ENCODE results near the gene NEK2.
"Not testable (repeated sequence)": the region's sequence is repeated elsewhere in the genome, so short reads cannot be mapped to it uniquely, and the experiment has no call there.

The NEK2 gene

DNA sequence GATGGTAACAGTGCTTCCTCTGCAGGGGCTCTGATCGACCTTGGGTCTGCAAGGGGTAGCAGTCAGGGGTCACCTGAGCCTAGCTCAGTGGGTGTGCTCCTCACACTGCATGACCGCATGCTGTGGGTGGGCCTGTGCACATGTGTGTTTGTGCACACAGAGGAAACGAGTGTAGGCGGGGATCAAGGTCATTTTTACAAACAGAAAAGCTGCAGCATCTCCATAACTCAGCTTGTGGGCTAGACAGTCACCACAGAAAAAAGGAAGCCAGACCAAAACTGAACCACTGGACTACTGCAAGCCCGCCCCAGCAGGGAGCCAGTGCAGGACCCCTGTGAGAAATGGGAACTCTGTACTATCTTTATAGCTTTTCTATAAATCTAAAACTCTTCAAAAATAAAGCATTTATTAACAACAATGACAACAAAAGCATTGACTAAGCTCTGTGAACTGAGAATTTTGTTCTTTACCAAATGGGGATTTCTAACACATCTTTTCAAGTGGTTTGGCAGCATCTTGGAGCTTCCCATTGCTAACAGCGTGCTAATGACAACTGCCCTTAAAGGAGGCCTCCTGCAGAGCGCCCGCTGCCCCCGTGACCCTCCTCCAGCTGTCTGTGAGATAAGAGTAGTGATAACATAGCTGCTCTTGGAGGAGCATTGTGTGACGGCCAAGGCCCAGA is 19.9 kb upstream of the NEK2 start:
- no peak for DNase-seq (ENCODE audit: low spot score)

DNA sequence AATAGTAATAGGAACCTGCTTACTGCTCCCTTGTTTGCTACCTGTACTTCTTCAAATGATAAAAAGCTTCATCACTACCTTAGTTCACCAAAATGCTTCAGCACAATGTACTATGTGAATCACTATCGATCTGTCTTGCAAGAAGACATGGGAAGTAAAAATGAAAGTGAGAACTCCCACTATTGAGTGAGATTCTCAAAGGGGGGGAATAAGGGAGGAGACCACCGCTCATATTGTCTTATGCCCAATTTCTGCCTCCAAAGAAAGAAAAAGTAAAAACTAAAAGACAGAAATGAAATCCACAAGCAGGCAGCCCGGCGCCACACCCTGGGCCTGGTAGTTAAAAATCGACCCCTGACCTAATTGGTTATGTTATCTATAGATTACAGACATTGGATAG is 18.5 kb upstream of the NEK2 start:
- DNase-seq (ENCODE audit: low spot score), result not testable (repeated sequence)

DNA sequence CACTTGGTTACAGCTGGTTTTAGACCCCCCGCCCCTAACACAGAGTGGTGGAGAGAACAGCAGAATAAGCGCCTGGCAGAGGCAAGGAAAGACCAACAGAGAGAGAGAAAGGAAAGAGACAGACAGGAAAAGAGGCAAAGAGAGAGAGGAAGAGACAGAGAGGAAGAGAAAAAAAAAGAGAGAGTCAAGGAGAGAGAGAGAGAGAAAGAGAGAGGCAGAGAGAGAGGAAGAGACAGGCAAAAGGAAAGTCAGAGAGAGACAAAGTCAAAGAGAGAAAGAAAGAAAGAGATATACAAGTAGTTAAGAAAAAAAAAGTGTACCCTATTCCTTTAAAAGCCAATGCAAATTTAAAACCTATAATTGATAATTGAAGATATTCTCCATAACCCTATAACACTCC is 13.0 kb upstream of the NEK2 start:
- no peak for DNase-seq (ENCODE audit: low spot score)

DNA sequence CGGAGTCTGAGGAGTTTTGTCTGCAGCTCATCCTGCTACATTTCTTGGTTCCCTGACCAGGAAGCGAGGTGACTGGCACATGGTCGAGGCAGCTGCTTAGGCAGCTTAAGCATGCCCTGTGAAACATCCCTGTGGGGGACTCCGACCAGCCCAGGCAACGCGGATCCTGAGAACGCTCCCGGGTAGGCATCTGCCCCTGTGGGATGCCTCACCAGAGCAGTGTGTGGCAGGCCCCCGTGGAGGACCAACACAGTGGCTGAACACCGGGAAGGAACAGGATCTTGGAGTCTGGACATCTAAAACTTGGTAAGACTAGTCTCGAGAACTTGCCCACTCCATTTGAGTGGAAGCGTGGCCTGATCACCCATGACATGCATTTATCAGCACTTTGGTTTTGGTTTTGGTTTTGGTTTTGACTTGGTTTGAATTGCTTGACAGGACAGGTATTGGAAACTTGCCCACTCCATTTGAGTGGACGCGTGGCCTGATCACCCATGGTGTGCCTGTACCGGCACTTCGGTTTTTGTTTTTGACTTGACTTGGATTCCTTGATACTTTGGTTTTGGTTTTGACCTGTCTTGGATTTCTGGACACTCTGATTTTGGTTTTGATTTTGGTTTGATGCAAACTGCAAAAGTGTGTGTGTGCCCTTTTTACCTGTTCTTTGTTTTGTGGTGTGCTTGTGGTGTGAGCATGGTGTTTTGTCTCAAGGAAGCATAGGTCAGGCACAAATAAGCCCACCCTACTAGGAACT is 12.2 kb upstream of the NEK2 start:
- DNase-seq (ENCODE audit: low spot score), result no peak

DNA sequence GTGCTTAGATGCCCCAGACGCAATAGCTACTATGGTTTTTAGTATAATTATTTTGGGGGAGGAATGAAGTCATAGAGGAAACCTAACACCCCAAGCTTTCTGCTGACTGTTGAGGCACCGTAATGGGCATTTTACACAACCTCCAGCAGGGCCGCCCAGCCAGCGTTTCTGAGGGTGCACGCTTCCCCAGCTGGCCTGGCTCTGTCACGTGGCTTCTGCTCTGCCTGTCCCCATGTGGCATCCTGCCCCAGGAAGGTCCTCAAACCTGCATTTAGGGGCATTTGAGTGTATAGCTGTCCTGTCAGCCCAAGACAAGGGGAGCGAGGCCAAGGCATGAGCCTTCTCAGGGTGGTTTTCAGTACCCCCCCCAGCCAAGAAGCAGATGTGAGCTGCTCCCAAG is 10.4 kb upstream of the NEK2 start:
- DNase-seq (ENCODE audit: low spot score), result no peak

DNA sequence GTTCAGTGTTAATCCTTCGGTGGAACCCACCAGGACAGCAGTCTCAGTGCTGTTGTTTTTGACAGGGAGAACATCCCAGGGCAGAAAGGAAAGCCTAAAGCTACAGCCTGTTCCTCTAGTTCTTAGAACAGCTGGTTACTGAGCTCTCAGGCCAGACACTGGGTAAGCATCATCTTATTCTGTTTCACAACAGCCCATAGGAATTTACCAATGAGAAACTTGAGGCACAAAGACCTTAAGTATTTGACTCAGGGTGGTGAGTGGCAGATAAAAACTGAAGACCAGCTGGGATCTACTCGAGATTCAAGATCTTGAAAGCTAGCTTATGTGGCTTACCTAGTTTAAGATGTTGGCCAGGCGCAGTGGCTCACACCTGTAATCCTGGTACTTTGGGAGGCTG is 9.4 kb upstream of the NEK2 start:
- no peak for DNase-seq (ENCODE audit: low spot score)

DNA sequence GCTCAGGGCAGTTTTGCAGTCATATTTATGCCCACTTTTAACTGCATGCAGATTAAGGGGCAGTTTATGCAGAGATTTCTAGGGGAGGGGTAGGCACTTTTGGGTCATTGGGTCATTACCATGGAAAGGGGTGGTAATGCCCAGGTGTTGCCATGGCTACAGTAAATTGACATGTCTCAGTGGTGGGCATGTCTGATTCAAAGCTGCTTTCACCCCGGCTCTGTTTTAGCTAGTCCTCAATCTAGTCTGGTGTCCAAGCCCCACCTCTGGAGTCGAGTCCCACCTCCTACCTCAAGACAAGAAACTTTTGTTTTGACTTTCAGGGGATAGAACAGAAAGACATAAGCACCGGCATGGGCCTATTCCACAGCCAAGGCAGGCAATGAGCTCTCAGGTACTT is 8.9 kb upstream of the NEK2 start:
- DNase-seq (ENCODE audit: low spot score), result no peak

DNA sequence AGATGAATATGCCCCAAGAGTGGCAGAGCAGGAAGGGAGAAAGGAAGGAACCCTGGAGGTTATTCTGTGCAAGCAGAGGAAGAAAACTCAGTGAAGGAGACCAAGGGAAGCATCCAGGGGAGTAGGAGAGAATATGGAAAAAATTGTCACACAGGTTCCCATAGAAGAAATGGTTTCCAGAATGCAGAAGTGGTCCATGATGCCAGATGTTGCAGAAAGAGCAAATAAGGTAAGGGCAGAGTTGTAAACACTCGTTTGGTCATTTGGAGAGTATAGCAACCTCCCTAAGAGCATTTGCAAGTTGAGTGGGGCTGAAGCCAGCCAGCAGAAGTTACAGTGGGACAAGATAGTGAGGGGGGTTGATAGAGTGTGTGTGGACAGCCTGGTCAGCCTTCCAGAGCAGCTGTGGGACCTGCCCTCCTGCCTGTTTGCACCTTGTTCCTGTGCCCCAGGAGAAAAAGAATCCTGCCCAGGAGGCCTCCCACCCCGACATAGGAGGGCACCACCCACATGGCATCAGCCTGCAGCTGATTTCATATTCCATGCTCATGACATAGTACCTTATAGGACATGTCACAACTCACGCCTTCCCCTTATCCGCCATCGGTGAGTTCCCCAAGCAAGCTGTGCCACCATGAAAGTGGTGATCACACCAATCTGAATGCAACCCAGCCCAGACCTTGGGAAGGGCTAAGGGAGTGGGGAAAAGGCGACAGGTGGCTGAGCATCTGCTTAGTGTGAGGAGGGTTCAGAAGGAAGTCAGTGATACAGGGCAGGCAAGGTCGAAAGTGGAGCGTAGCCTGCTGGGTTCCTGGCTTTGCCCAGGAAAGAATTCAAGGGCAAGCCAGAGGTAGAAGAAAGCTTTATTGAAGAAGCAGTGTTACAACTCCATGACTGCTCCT is 8.2 kb upstream of the NEK2 start:
- no peak for DNase-seq (ENCODE audit: low spot score)

DNA sequence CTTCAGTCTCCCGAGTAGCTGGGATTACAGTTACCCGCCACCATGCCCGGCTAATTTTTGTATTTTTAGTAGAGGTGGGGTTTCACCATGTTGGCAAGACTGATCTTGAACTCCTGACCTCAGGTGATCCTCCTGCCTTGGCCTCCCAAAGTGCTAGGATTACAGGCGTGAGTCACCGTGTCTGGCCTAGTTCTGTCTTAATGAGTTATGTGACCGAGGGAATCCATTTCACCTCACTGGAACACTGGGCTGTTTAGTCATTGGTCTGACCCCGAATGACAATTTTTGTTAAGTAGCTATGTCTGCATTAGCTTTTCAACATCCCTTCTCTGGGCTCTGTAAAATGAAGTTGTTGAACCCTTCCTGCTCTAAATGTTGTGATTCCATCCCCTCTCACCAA is 6.8 kb upstream of the NEK2 start:
- DNase-seq (ENCODE audit: low spot score), result not testable (repeated sequence)

DNA sequence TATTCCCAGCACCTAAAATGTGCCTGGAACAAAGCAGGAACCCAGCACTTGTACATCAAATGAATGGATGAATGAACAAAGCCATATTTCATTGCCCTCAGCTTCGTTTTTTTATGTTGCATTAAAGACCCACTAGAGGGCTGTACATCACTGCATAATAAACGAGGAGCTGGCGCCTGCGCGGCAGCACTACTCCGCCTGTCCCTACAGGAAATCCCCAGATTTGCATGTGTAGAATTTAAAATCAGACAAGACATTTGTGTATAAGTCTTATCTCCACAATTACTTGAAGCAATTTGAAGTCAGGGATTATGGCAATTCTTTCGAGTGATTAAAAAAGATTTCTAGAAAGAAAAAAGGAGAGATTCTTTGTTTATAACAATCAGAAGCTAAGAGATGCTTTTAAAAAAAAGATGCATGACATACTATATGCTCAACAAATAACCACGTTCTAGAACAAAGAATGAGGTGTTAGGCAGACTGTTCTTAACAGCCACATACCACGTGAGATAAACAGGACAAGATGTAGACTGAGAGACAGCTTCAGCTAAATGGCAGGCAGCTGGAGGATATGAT is 5.4 kb upstream of the NEK2 start:
- DNase-seq (ENCODE audit: low spot score), result peak; percentile 87

DNA sequence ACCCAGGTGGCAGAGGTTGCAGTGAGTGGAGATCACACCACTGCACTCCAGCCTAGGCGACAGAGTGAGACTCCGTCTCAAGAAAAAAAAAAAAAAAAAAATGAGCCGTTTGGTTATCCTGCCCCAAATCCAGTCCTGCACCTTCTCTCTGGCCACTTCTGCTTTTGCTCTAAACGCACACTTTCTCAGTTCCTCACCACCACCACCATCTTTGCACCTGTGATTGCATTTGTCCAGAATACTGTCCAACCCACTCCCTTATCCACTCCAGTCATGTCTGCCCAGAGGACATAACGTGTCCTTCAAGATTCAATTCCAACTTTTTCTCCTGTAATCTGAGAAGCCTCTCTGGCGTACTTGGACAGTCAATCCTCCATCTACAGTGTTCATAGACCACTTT is 2.2 kb upstream of the NEK2 start:
- DNase-seq (ENCODE audit: low spot score), result no peak

DNA sequence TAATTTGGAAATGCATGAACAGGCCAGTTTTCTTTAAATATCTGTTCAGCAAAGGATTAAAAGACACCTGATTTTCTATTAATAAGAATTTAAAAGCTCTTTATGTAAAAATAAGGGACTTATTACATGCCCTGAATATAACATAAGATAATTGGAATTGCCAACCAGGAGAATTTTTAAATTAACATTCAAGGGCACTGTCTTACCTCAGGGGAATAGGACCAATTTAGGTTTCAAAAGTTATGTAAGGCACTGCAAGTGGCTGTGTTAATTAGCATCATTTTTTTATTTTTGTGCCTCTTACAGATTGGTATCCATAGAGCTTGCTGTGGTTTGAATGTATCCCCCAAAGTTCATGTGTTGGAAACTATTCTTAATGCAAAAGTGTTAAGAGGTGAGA is 1.3 kb upstream of the NEK2 start:
- DNase-seq (ENCODE audit: low spot score), result no peak

DNA sequence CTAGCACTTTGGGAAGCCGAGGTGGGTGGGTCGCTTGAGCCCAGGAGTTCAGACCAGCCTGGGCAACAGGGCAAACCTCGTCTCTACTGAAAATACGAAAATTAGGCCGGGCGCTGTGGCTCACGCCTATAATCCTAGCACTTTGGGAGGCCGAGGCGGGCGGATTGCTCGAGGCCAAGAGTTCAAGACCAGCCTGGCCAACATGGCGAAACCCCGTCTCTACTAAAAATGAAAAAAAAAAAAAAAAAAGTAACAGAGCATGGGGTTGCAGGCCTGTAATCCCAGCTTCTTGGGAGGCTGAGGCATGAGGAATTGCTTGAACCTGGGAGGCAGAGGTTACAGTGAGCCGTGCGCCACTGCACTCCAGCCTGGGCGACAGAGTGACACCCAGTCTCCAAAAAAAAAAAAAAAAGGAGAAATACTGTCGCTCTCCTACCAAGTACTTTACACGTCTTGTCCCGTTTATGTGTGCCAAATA is 724 bp upstream of the NEK2 start:
- DNase-seq (ENCODE audit: low spot score), result no peak

DNA sequence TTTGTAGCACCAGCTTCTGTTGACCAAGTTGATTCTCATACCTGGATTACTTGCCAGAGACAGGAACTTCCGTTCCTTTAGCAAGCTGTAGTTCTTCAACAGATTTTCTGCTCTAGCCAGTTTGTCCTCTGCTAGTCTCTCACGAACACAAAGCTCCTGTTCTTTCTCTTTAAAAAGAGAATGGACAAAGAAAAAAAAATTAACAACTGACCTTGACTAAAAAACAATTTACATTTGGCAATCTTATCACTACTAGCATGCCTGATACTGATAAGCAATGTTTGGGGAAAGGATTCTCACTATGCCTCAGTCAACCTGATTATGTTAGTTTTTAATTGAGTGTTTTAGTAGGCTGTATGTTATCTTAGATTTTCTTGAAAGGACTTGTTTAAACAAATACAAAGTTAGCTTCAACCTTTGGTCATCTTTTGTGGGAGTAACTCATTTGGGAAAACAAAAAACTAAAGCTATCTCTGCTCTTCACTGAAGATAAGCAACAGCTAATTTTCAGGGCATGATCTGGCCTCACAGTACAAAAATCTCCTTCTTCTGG is 8.3 kb downstream of the NEK2 start:
- DNase-seq (ENCODE audit: low spot score), result no peak

DNA sequence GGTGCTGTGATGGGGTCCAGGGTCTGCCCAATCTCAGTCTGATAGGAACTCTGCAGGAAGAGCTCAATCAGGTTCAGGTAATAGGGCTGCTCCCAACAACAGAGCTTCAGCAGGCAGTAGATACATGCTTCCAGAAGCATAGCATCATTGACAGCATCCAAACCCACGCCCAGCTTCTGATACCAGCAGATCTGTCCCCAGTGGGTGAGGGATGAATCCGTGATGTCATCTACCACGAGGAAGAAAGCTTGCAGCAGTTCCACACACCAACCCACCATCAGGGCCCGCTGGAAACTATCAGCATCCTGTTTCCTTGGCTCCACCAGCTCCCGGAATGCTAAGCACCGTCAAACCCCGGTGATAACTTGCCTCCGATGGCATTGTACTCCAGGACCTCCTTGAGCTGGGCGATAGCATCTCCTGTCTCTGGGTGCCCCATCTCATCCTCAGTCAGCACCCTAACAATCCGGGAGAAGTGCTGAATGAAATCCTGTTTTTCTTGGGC is 14.7 kb downstream of the NEK2 start:
- DNase-seq (ENCODE audit: low spot score), result no peak

DNA sequence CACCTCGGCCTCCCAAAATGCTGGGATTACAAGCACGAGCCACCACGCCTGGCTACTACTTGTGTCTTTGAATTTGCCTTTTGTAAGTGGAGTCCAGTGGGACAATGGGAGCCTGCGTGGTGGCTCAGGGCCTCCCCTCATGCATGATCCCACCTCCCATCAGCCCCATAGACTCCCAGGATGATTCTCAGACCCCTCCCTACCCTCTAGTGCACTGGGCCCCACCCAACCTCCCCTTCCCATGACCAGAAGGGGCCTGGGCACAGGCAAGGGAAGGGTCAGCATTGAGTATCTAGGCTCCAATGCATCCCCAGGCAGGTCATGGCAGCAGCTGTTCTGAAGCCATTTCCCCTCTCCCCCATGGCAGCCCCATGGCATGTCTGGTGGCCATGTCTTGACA is 18.7 kb downstream of the NEK2 start:
- no peak for DNase-seq (ENCODE audit: low spot score)

DNA sequence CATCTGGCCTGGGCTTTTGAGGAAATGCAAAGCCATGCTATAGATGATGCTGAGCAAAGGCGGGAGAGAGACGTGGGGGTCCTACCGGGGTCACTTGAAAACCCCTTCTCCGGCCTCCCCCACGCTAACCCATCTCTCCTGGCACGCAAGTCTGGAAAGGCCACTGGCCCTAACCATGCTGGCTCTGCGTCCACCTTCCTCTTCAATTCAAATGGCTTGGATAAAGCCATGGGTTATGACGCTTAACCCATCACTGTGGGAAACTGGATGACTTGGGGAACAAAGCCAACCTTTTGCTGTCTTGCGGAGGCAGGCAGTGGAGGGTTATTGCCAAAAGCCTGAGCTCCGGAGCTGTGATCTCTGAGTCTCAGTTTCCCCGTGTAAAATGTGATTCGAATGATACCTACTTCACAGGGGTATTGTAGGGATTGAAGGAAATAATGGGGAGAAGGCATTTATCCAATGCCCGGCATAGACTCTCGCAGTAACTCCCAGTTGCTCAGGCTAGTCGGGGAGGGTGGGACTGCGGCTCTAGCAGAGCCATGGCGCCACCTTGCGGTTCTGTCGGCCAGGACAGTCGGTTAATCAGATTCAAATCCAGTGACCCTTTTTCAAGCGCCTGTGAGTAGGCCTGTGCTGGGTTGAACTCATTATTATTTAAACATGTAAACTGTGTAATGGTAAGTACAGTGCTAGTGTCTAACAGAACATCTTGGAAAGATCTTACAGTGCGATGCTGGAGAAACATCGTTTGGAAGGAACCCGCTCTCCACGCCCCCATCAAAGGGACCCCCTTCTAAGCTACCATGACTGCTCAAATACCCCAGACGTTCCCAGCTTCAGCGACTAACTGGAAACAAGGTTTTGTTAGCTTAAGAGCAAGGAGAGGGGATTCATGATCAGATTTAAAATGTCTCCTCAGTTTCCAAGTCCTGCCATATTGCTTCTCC is 20.3 kb downstream of the NEK2 start:
- peak; percentile 86 for DNase-seq (ENCODE audit: low spot score)

DNA sequence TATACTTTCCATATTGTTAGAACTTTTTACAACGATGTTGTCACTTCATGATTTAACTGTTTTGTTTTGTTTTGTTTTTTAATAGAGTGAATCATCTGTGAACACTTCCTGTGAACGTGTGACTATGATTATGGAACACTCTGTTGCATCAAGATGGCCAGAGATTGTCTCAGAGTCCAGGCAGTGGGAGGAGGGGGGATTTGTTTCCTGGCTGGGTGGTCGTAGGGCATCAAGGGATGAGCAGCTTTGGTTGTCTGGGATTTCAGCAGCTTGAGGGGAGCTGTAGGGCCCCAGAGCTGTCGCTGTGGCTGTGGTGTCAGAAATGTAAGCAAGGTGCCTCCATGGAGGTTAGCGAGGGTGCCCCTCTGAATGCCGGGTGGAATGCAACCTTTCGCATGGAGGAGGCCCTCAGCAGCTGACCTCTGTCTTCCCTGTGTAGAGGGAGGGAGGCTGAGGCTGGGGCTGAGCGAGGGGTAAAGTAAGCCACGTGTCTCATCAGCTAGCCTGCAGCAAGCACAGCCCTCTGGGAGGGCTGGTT is 21.4 kb downstream of the NEK2 start:
- DNase-seq (ENCODE audit: low spot score), result no peak

DNA sequence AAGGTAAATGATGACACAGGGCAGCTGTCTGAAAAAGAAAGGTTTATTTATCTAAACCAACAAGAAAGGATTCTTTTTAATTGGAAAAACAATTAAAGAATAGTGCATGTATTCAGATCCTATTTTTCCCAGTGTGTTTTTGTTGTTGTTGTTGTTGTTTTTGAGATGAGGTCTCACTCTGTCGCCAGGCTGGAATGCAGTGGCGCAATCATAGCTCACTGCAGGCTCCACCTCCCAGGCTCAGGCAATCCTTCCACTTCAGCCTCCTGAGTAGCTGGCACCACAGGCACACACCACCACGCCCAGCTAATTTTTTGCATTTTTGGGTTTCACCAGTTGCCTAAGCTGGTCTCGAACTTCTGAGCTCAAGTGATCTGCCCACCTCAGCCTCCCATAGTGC is 22.1 kb downstream of the NEK2 start:
- no peak for DNase-seq (ENCODE audit: low spot score)

DNA sequence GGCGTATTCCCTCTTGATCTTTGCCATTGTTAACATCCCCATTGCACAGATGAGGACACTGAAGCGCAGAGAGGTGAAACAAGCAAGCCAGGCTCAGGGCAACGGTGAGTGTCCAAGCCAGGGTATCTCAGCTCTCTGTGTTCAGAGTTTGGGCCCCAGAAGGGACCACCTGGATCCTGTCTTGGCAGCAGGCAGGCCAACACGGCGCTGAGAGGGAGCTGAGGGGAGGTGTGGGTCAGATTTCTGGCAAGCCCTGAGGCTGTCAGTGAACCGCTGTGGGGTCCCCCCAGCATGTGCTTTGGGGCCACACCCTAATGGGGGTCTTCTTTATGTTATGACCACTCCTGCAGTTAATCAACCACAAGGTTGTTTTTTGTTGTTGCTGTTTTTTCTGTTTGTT is 23.1 kb downstream of the NEK2 start:
- no peak for DNase-seq (ENCODE audit: low spot score)
